GM12878 (cell line): Measurements from ENCODE around the gene PLEKHA7. TPM values are rescaled to one million over a fixed set of nuclear protein-coding genes. Genes with fewer than 3 reads are reported as not detected.

Source experiments
- ATAC-seq: fragments of 200-7000 bp; cut with Tn5 transposase; 3 replicates; pipeline ENCODE4 v1.9.1; 2020; ENCODE audit warnings: mild to moderate bottlenecking, moderate library complexity
- BruUV-seq: library from RNA; stranded (reverse); fragments of 400-500 nt; replicated peaks from 2 replicates; lab custom pipeline; 2021; lab: Mats Ljungman, UMichigan
- CTCF ChIA-PET: fragments of 300-600 bp; sonication (Branson Sonifier 250); formaldehyde crosslinking; extraction: SDS; loops from one replicate; lab custom pipeline; 2021; ENCODE audit warnings: inconsistent platforms; lab: Yijun Ruan, JAX
- POLR2A ChIA-PET: fragments of 350-600 bp; formaldehyde crosslinking; extraction: SDS; loops from one replicate; lab custom pipeline; 2021; ENCODE audit warnings: inconsistent platforms; lab: Charles Lee
- RAD21 ChIA-PET: fragments of 300-600 bp; sonication (Branson Sonifier 250); formaldehyde crosslinking; loops from one replicate; lab custom pipeline; 2023; ENCODE audit warnings: antibody characterized with exemption; ENCODE audit not compliant: unreplicated experiment; lab: Charles Lee
- SMC1A ChIA-PET: fragments of 300-600 bp; sonication (Branson Sonifier 250); formaldehyde crosslinking; loops from one replicate; lab custom pipeline; 2023; ENCODE audit not compliant: unreplicated experiment, uncharacterized antibody; lab: Charles Lee
- DNase-seq: peaks from one replicate; pipeline ENCODE4 v3.0.0-alpha.2; 2011; ENCODE audit warnings: low read depth, low spot score
- FAIRE-seq: peaks from 3 replicates; lab custom pipeline; 2011; peaks lifted over from hg19 to GRCh38; lab: Jason Lieb, UNC
- H2AFZ ChIP-seq: 2 replicates; pipeline ENCODE4 v1.6.0; 2011; ENCODE audit warnings: low read depth, low read length, control low read depth; ENCODE audit not compliant: control insufficient read depth
- H3K27ac ChIP-seq: 2 replicates; pipeline ENCODE4 v1.5.1; 2011; ENCODE audit warnings: control low read depth; ENCODE audit not compliant: control insufficient read depth, insufficient read depth
- H3K27me3 ChIP-seq, 2 experiments: replicated peaks in 1 of 2; 2 replicates each; pipeline versions ENCODE4 v1.6.0 to v1.6.1; 2011; ENCODE audit warnings: low read length in 1 of 2; ENCODE audit not compliant: control insufficient read depth in 2 of 2, insufficient read depth in 2 of 2
- H3K36me3 ChIP-seq, 2 experiments: 2 replicates each; pipeline ENCODE4 v1.5.1; 2011; ENCODE audit warnings: low read length in 1 of 2; ENCODE audit not compliant: control insufficient read depth in 2 of 2, insufficient read depth in 2 of 2
- H3K4me1 ChIP-seq: 2 replicates; pipeline ENCODE4 v1.6.1; 2011; ENCODE audit warnings: mild to moderate bottlenecking, low read length, moderate library complexity, mixed read lengths; ENCODE audit not compliant: control insufficient read depth, insufficient read depth
- H3K4me2 ChIP-seq: 2 replicates; pipeline ENCODE4 v1.6.0; 2011; ENCODE audit warnings: control low read depth; ENCODE audit not compliant: control insufficient read depth, insufficient read depth
- H3K4me3 ChIP-seq: fragments of 200-600 bp; sonication (generic); 2 replicates; pipeline ENCODE4 v1.5.1; 2016
- H3K79me2 ChIP-seq: 2 replicates; pipeline ENCODE4 v1.6.0; 2011; ENCODE audit warnings: low read length; ENCODE audit not compliant: control insufficient read depth, insufficient read depth
- H3K9ac ChIP-seq: 2 replicates; pipeline ENCODE4 v1.8.0; 2011; ENCODE audit warnings: low read length, control low read depth, mixed read lengths; ENCODE audit not compliant: control insufficient read depth, insufficient read depth
- H3K9me3 ChIP-seq: replicated peaks from 3 replicates; pipeline ENCODE4 v1.5.1; 2011; ENCODE audit warnings: mild to moderate bottlenecking, low read length; ENCODE audit not compliant: control insufficient read depth, insufficient read depth
- H4K20me1 ChIP-seq: 2 replicates; pipeline ENCODE4 v1.6.0; 2011; ENCODE audit not compliant: control insufficient read depth, insufficient read depth
- FOS ChIP-seq: IDR thresholded peaks from 3 replicates; pipeline ENCODE4 v1.6.1; 2011; ENCODE audit warnings: borderline replicate concordance; ENCODE audit not compliant: insufficient read length; ENCODE audit errors: extremely low read depth
- FOXK2 ChIP-seq: fragments of 450-650 bp; IDR thresholded peaks from 2 replicates; pipeline ENCODE4 v1.6.1; 2017; ENCODE audit warnings: mild to moderate bottlenecking, moderate library complexity
- MYB ChIP-seq: fragments of 150-350 bp; IDR thresholded peaks from 2 replicates; pipeline ENCODE4 v1.6.1; 2014; ENCODE audit warnings: mild to moderate bottlenecking, low read depth, low read length, borderline replicate concordance
- PML ChIP-seq: IDR thresholded peaks from 2 replicates; pipeline ENCODE4 v1.6.1; 2012; ENCODE audit warnings: low read length, inconsistent platforms
- POLR2A ChIP-seq: IDR thresholded peaks from 2 replicates; pipeline ENCODE4 v1.6.1; 2011; ENCODE audit warnings: low read depth, mild to moderate bottlenecking, low read length
- RBBP5 ChIP-seq: fragments of 200-600 bp; sonication (generic); conservative IDR thresholded peaks from 2 replicates; pipeline ENCODE4 v1.6.1; 2016
- RUNX3 ChIP-seq: IDR thresholded peaks from 2 replicates; pipeline ENCODE4 v1.6.1; 2012; ENCODE audit warnings: low read length, inconsistent platforms
- SRF ChIP-seq, 2 experiments: IDR thresholded peaks; 2 replicates each; pipeline ENCODE4 v1.6.1; 2011; ENCODE audit warnings: low read depth in 2 of 2, low read length in 2 of 2, mild to moderate bottlenecking in 1 of 2, moderate library complexity in 1 of 2
- TCF3 ChIP-seq: IDR thresholded peaks from 2 replicates; pipeline ENCODE4 v1.6.1; 2012; ENCODE audit warnings: low read depth, mild to moderate bottlenecking, low read length, borderline replicate concordance; ENCODE audit not compliant: insufficient read depth
- ZBTB40 ChIP-seq: fragments of 450-650 bp; IDR thresholded peaks from 2 replicates; pipeline ENCODE4 v1.6.1; 2016; ENCODE audit warnings: mild to moderate bottlenecking, moderate library complexity, borderline replicate concordance
- in situ Hi-C: fragments of 300-500 bp; cut with MboI; formaldehyde crosslinking; loops from 9 replicates; pipeline ENCODE4 v1.14.3; 2018; ENCODE audit warnings: mixed read lengths
- intact Hi-C: fragments of 100-400 bp; cut with micrococcal nuclease; formaldehyde crosslinking; loops from one replicate; pipeline ENCODE4 v1.14.2; 2022; ENCODE audit not compliant: unreplicated experiment
- polyA plus RNA-seq, 11 experiments: library from polyadenylated mRNA; depleted of rRNA in 4 of 11; unstranded in 6 of 11; stranded (reverse) in 5 of 11; fragments of >200 nt; fragmentation: Nextera tagmentation in 4 of 11; fragmentation: Illumina TruSeq in 1 of 11; extraction: Ambion mirVana in 4 of 11; extraction: Trizol in 1 of 11; gene quantifications; 1 replicate in 1 of 11; 2 replicates in 10 of 11; pipeline versions ENCODE4 v1.2.1 to v1.2.3, GENCODE V29; 2011 to 2016; ENCODE audit warnings: inconsistent platforms in 2 of 11, missing spikeins in 2 of 11, low read depth in 1 of 11
- total RNA-seq, 4 experiments: library from RNA; depleted of rRNA in 3 of 4; stranded (reverse); fragments of >200 nt in 3 of 4; fragmentation: Illumina TruSeq in 1 of 4; extraction: Trizol in 1 of 4; gene quantifications; 2 replicates each; pipeline versions ENCODE4 v1.2.1 to v1.2.3, GENCODE V29; 2013 to 2021
- TF ChIP-seq, protein P1 (sequence below): fragments of 150-350 bp; IDR thresholded peaks from 2 replicates; pipeline ENCODE4 v1.6.1; 2014; ENCODE audit warnings: mild to moderate bottlenecking, low read depth, low read length

Gene PLEKHA7
- total and polyA plus RNA-seq, 10 of the 15 experiments (the other 5 are each of a cell fraction or from before 2014, with no cell fraction given) = 0.45 to 5.3 (median 2.1) TPM

- no peak for TF ChIP-seq ZBTB40
- no peak for TF ChIP-seq SRF (IDR thresholded peaks at IDR 0.05; ENCODE audit: low read depth in 2 of 2, low read length in 2 of 2)
- TF ChIP-seq, protein P1, sequence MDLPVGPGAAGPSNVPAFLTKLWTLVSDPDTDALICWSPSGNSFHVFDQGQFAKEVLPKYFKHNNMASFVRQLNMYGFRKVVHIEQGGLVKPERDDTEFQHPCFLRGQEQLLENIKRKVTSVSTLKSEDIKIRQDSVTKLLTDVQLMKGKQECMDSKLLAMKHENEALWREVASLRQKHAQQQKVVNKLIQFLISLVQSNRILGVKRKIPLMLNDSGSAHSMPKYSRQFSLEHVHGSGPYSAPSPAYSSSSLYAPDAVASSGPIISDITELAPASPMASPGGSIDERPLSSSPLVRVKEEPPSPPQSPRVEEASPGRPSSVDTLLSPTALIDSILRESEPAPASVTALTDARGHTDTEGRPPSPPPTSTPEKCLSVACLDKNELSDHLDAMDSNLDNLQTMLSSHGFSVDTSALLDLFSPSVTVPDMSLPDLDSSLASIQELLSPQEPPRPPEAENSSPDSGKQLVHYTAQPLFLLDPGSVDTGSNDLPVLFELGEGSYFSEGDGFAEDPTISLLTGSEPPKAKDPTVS = no peak
- no peak for TF ChIP-seq POLR2A
- TF ChIP-seq TCF3 = no peak
- TF ChIP-seq FOXK2 = no peak
- no peak for TF ChIP-seq PML
- no peak for TF ChIP-seq MYB
Observed at GRCh38 chr11:16844268-16844771, 169.9 kb downstream of the PLEKHA7 start (continued).

DNA sequence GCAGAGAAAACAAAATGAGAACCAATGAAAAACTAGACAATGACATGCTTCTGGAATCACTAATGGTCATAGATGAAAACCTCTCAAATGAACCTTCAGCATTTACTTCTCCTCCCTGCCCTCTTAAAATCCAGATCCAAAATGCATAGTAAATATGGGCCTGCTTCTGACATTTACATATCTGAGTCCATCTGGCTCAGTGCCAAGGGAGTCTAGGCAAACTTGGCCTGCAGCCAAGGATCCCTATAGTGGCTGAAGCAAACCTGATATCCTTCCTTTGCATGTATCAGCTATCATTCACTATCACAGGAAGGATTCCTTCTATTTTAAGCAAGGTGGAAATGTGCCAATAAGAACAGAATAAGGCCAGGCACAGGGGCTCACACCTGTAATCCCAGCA lies 170.9 kb downstream of the PLEKHA7 start:
- no peak for FAIRE-seq
- in situ Hi-C loops = no loop called here
- SMC1A ChIA-PET = no interaction called here

More for the DNA sequence above, 170.9 kb downstream of the PLEKHA7 start:
- CTCF ChIA-PET = no interaction called here
- Histone ChIP-seq H3K27me3 (no peaks in the 10 kb centered on the region), H3K4me3 (no peak overlapping the region), H3K27ac (no peak overlapping the region), H2AFZ (no peak overlapping the region), H3K9ac (no peak overlapping the region), H4K20me1 (no peaks in the 10 kb centered on the region), H3K9me3 (no peaks in the 10 kb centered on the region), H3K4me2 (no peak overlapping the region), H3K79me2 (no peaks in the 10 kb centered on the region), H3K36me3 (no peaks in the 10 kb centered on the region), H3K4me1 (no peaks in the 10 kb centered on the region)
- intact Hi-C loops = no loop called here
- no peak for TF ChIP-seq RUNX3
- no peak for TF ChIP-seq FOS
- no peak for TF ChIP-seq RBBP5
- ATAC-seq = no peak
- DNase-seq = no peak
- POLR2A ChIA-PET = no interaction called here
- no TSS peak for BruUV-seq
- RAD21 ChIA-PET = interaction anchor here (0.9 kb wide), 1 partner anchor 60 kb away, joined by 3 read pairs; no protein-coding TSS in a partner anchor
